Astrocyte (in vitro differentiated cells and primary cell): ENCODE results near the gene PAFAH2. TPM values are rescaled to one million over a fixed set of nuclear protein-coding genes. Genes with fewer than 3 reads are reported as not detected.
"Not testable (repeated sequence)": the region's sequence is repeated elsewhere in the genome, so short reads cannot be mapped to it uniquely, and the experiment has no call there.

ENCODE experiments used
- DNase-seq: peaks from one replicate; pipeline ENCODE4 v3.0.0-alpha.2; 2010; ENCODE audit warnings: low read depth
- FAIRE-seq: peaks from 2 replicates; lab custom pipeline; 2011; peaks lifted over from hg19 to GRCh38; lab: Jason Lieb, UNC
- H2AFZ ChIP-seq: 2 replicates; pipeline ENCODE4 v1.6.0; 2012; ENCODE audit warnings: low read depth, low read length, inconsistent platforms
- H3K27ac ChIP-seq: 2 replicates; pipeline ENCODE4 v1.5.1; 2011; ENCODE audit warnings: low read depth, low read length, inconsistent platforms
- H3K27me3 ChIP-seq: 2 replicates; pipeline ENCODE4 v1.6.0; 2011; ENCODE audit warnings: low read length, inconsistent platforms; ENCODE audit not compliant: insufficient read depth
- H3K36me3 ChIP-seq: 2 replicates; pipeline ENCODE4 v1.5.1; 2011; ENCODE audit warnings: low read length, inconsistent platforms; ENCODE audit not compliant: insufficient read depth
- H3K4me1 ChIP-seq: 2 replicates; pipeline ENCODE4 v1.5.1; 2011; ENCODE audit warnings: low read length, inconsistent platforms; ENCODE audit not compliant: insufficient read depth
- H3K4me2 ChIP-seq: 2 replicates; pipeline ENCODE4 v1.6.0; 2012; ENCODE audit warnings: low read length, inconsistent platforms
- H3K4me3 ChIP-seq: 2 replicates; pipeline ENCODE4 v1.5.1; 2011; ENCODE audit warnings: low read depth, mild to moderate bottlenecking, low read length, inconsistent platforms; ENCODE audit not compliant: insufficient read depth
- H3K79me2 ChIP-seq: 2 replicates; pipeline ENCODE4 v1.6.0; 2012; ENCODE audit warnings: mild to moderate bottlenecking, low read length, inconsistent platforms; ENCODE audit not compliant: insufficient read depth
- H3K9ac ChIP-seq: 2 replicates; pipeline ENCODE4 v1.6.0; 2012; ENCODE audit warnings: mild to moderate bottlenecking, low read length, inconsistent platforms
- H3K9me3 ChIP-seq: 2 replicates; pipeline ENCODE4 v1.5.1; 2012; ENCODE audit warnings: low read depth, mild to moderate bottlenecking, low read length, inconsistent platforms; ENCODE audit not compliant: insufficient read depth
- H4K20me1 ChIP-seq: 2 replicates; pipeline ENCODE4 v1.6.0; 2012; ENCODE audit warnings: low read length, inconsistent platforms; ENCODE audit not compliant: insufficient read depth
- H3K27ac Mint-ChIP-seq: one replicate; pipeline ENCODE4 v1.8.0; 2021; ENCODE audit warnings: mild to moderate bottlenecking, mixed read lengths; ENCODE audit not compliant: unreplicated experiment
- H3K27me3 Mint-ChIP-seq: one replicate; pipeline ENCODE4 v1.8.0; 2021; ENCODE audit warnings: low read depth, mixed read lengths; ENCODE audit not compliant: unreplicated experiment
- H3K36me3 Mint-ChIP-seq: one replicate; pipeline ENCODE4 v1.8.0; 2021; ENCODE audit warnings: low read depth, mixed read lengths; ENCODE audit not compliant: unreplicated experiment
- H3K4me1 Mint-ChIP-seq: one replicate; pipeline ENCODE4 v1.8.0; 2021; ENCODE audit warnings: low read depth, mixed read lengths; ENCODE audit not compliant: unreplicated experiment
- H3K4me3 Mint-ChIP-seq: one replicate; pipeline ENCODE4 v1.8.0; 2021; ENCODE audit warnings: mild to moderate bottlenecking, moderate library complexity, mixed read lengths; ENCODE audit not compliant: unreplicated experiment
- H3K9me3 Mint-ChIP-seq: one replicate; pipeline ENCODE4 v1.8.0; 2021; ENCODE audit warnings: mild to moderate bottlenecking, mixed read lengths; ENCODE audit not compliant: unreplicated experiment
- EZH2 ChIP-seq: IDR thresholded peaks from 2 replicates; pipeline ENCODE4 v1.6.1; 2012; ENCODE audit warnings: mild to moderate bottlenecking, low read length, inconsistent platforms; ENCODE audit not compliant: insufficient read depth
- total RNA-seq: library from RNA; stranded (reverse); gene quantifications from 2 replicates; pipeline ENCODE4 v1.2.1, GENCODE V29; 2021
- TF ChIP-seq, protein P1 (sequence below): IDR thresholded peaks from 2 replicates; pipeline ENCODE4 v1.5.1; 2011; ENCODE audit warnings: low read depth, mild to moderate bottlenecking, inconsistent platforms, low read length, moderate library complexity; ENCODE audit not compliant: insufficient read depth

PAFAH2 gene
- total RNA-seq, 1 donor from 2014 or later, result 14.1 TPM

DNA sequence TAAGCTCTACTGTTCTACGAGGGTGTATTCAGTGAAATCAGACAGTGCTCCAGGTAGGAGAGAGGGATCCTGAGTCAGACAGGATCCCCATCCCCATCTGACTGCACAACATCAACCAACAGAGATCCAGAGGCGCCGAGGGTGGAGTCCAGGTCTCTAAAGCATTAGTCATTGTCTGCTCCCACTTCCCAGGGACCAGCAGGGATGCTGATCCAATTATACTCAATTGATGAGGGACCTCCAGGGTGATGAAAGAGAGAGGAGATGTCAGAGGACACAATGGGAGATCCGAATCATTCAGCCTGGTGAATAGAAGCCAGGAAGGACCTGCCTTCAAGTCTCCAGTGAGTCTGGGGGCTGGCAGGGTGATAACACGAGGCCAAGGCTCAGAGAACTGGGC, 52.1 kb downstream of the PAFAH2 start:
- TF ChIP-seq EZH2, result no peak
- TF ChIP-seq, protein P1, sequence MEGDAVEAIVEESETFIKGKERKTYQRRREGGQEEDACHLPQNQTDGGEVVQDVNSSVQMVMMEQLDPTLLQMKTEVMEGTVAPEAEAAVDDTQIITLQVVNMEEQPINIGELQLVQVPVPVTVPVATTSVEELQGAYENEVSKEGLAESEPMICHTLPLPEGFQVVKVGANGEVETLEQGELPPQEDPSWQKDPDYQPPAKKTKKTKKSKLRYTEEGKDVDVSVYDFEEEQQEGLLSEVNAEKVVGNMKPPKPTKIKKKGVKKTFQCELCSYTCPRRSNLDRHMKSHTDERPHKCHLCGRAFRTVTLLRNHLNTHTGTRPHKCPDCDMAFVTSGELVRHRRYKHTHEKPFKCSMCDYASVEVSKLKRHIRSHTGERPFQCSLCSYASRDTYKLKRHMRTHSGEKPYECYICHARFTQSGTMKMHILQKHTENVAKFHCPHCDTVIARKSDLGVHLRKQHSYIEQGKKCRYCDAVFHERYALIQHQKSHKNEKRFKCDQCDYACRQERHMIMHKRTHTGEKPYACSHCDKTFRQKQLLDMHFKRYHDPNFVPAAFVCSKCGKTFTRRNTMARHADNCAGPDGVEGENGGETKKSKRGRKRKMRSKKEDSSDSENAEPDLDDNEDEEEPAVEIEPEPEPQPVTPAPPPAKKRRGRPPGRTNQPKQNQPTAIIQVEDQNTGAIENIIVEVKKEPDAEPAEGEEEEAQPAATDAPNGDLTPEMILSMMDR, result no peak
- Mint-ChIP-seq H3K27me3 (no peaks in the 10 kb centered on the region), H3K27ac (no peak overlapping the region), H3K4me3 (no peak overlapping the region), H3K36me3 (peaks cover 3% of the 10 kb centered on the region), H3K9me3 (peaks cover 31% of the 10 kb centered on the region), H3K4me1 (no peaks in the 10 kb centered on the region)
- Histone ChIP-seq H3K9ac (no peak overlapping the region), H3K79me2 (no peaks in the 10 kb centered on the region), H3K4me1 (no peaks in the 10 kb centered on the region), H3K4me2 (no peak overlapping the region), H3K36me3 (no peaks in the 10 kb centered on the region), H3K4me3 (no peak overlapping the region), H2AFZ (peak overlapping the region; percentile 47), H4K20me1 (no peaks in the 10 kb centered on the region), H3K27me3 (no peaks in the 10 kb centered on the region), H3K9me3 (no peaks in the 10 kb centered on the region), H3K27ac (no peak overlapping the region)
- no peak for FAIRE-seq
- no peak for DNase-seq

DNA sequence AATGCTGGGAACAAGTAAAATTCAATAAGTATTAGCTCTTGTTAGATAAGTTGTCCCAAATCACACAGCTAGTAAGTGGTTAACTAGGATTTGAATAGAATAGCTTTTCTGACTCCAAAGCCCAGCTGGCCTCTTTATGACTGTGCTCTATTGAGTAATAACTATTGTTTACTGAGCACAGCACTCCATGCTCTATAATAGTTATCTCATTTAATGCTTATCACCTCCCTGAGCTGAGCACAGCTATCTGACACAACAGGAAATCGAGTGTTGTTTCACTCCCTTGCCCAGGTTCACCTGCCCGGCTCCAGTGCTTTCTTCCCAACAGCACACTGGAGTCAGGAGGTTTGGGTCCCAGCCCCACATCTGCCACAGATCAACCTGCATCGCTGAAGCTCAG, 52.9 kb downstream of the PAFAH2 start:
- no peaks in the 10 kb centered on the region for H3K27me3 Mint-ChIP-seq

DNA sequence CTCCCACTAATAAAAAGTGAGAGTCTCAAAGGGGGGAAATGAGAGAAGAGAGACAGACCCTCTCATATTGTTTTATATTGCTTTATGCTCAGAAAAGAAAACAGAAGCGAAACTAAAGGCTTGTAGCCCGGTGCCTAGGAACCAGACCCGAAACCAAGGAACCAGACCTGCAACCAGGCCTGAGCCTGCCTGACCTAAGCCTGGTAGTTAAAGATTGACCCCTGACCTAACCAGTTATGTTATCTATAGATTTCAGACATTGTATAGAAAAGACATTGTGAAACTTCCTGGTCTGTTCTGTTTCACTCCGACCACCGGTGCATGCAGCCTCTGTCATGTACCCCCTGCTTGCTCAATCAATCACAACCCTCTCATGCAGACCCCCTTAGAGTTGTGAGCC, 54.4 kb downstream of the PAFAH2 start:
- H3K4me2 ChIP-seq, DNase-seq, H3K79me2 ChIP-seq, H4K20me1 ChIP-seq, H3K36me3 Mint-ChIP-seq, H3K27me3 Mint-ChIP-seq, H3K36me3 ChIP-seq, H3K9ac ChIP-seq, H3K27ac Mint-ChIP-seq, H3K4me1 ChIP-seq, H3K4me1 Mint-ChIP-seq, H2AFZ ChIP-seq, H3K9me3 ChIP-seq, H3K4me3 Mint-ChIP-seq, H3K4me3 ChIP-seq, H3K27me3 ChIP-seq, H3K27ac ChIP-seq, FAIRE-seq: not testable (repeated sequence)
- H3K9me3 Mint-ChIP-seq, result peaks cover 25% of the 10 kb centered on the region

More for the DNA sequence above, 52.9 kb downstream of the PAFAH2 start:
- Mint-ChIP-seq H3K9me3 (peaks cover 31% of the 10 kb centered on the region), H3K4me3 (no peak overlapping the region), H3K36me3 (peaks cover 3% of the 10 kb centered on the region), H3K4me1 (no peaks in the 10 kb centered on the region), H3K27ac (no peak overlapping the region)
- no peak for TF ChIP-seq EZH2
- H2AFZ ChIP-seq, result no peak overlapping the region
- H3K9me3 ChIP-seq, result no peaks in the 10 kb centered on the region
- no peak overlapping the region for H3K4me2 ChIP-seq
- DNase-seq (no peak), FAIRE-seq (no peak)
- H3K79me2 ChIP-seq, result no peaks in the 10 kb centered on the region
- H3K4me1 ChIP-seq, result no peaks in the 10 kb centered on the region
- no peak overlapping the region for H3K4me3 ChIP-seq
- no peak overlapping the region for H3K9ac ChIP-seq
- H3K27ac ChIP-seq, result no peak overlapping the region
- H4K20me1 ChIP-seq, result no peaks in the 10 kb centered on the region
- H3K36me3 ChIP-seq, result no peaks in the 10 kb centered on the region
- H3K27me3 ChIP-seq, result no peaks in the 10 kb centered on the region
